ENCODE results near the gene FAM219B.

GRCh38 chr15:74867466-74868038, 39.1 kb downstream of the FAM219B start:
- TF ChIP-seq POLR2AphosphoS5 (IDR thresholded peaks at IDR 0.05; ENCODE audit: borderline replicate concordance, low read depth, low read length) (no peak), EZH2 (IDR thresholded peaks at IDR 0.05) (no peak), FOXP2 (optimal IDR thresholded peaks at IDR 0.05; ENCODE audit: control extremely low read depth, extremely low read length, insufficient read depth) (no peak)

Measured in SK-N-MC (cell line).